Measurements from ENCODE around the gene SLC22A8.

- no peak for TF ChIP-seq CTCF (IDR thresholded peaks at IDR 0.05)
- no peak for TF ChIP-seq ZFX (IDR thresholded peaks at IDR 0.05; ENCODE audit: borderline replicate concordance)
Measured at GRCh38 chr11:63007920-63008319, 7.7 kb downstream of the SLC22A8 start.
